ENCODE measurements around the gene PTGES.

GRCh38 chr9:129709438-129710168, 43.2 kb downstream of the PTGES start:
- no peak for TF ChIP-seq POLR2AphosphoS5 (IDR thresholded peaks at IDR 0.05; ENCODE audit: low read depth, low read length)
- no peak for TF ChIP-seq POLR2A (IDR thresholded peaks at IDR 0.05; ENCODE audit: low read depth, low read length)
- no peak for TF ChIP-seq SPI1 (IDR thresholded peaks at IDR 0.05; ENCODE audit: low read depth, low read length)
- no peak for TF ChIP-seq POU2F2 (IDR thresholded peaks at IDR 0.05; ENCODE audit: low read depth, low read length)
- no peak for TF ChIP-seq TAF1 (IDR thresholded peaks at IDR 0.05; ENCODE audit: low read depth, low read length)

All from GM12891 (cell line).